GM12865 (cell line): Measurements from ENCODE around the gene LBH.

ENCODE experiments used
- DNase-seq: peaks from one replicate; pipeline ENCODE4 v3.0.0; 2010; ENCODE audit warnings: low read depth
- H3K4me3 ChIP-seq: 2 replicates; pipeline ENCODE4 v1.5.1; 2011; ENCODE audit warnings: mild to moderate bottlenecking, low read depth, low read length, control low read depth
- TF ChIP-seq, protein P1 (sequence below): IDR thresholded peaks from 2 replicates; pipeline ENCODE4 v1.5.1; 2011; ENCODE audit warnings: low read length, control low read depth, low read depth, inconsistent platforms; ENCODE audit not compliant: insufficient read depth; ENCODE audit errors: missing control alignments

Gene LBH

DNA sequence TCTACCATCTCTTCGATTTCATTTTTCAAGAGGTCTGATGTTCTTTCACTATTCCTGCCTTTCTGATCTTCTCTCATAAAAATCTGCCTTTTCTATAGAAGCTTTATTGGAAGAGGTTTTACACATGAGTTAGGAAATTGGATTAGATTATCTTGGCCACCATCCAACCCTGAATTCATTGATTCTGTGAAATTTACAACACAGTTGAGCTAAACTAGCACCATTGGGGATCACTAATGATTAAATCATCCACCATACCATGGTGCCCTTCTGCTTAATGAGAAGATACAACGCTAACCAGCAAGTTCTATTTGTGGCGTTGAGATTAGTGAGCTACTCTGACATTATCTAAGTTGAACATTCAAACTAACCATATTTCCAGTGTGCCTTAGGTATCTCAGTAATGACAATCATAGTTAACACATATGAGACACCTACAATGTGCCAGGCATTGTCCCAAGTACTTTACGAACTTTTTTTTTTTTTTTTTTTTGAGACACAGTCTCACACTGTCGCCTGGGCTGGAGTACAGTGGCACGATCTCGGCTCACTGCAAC is 17.3 kb upstream of the LBH start:
- DNase-seq = no peak
- TF ChIP-seq, protein P1, sequence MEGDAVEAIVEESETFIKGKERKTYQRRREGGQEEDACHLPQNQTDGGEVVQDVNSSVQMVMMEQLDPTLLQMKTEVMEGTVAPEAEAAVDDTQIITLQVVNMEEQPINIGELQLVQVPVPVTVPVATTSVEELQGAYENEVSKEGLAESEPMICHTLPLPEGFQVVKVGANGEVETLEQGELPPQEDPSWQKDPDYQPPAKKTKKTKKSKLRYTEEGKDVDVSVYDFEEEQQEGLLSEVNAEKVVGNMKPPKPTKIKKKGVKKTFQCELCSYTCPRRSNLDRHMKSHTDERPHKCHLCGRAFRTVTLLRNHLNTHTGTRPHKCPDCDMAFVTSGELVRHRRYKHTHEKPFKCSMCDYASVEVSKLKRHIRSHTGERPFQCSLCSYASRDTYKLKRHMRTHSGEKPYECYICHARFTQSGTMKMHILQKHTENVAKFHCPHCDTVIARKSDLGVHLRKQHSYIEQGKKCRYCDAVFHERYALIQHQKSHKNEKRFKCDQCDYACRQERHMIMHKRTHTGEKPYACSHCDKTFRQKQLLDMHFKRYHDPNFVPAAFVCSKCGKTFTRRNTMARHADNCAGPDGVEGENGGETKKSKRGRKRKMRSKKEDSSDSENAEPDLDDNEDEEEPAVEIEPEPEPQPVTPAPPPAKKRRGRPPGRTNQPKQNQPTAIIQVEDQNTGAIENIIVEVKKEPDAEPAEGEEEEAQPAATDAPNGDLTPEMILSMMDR = no peak
- no peak overlapping the region for H3K4me3 ChIP-seq

DNA sequence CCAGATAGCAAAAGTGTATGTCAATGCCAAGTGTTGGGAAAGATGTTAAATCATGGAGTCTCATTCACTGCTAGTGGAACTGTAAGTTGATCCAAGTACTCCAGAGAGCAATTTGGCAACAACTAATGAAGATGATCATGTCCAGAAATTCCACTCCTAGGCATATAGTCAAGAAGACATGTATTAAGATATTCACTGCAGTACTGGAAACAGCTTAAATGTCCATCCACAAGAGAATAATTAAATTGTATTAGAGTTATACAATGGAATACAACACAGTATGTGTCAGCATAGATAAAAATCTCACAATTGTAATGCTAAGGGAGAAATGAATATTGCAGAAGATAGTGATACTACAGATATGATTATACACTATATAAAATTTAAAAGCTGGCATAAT is 15.2 kb upstream of the LBH start:
- H3K4me3 ChIP-seq = no peak overlapping the region
- TF ChIP-seq, protein P1 = no peak
- no peak for DNase-seq

DNA sequence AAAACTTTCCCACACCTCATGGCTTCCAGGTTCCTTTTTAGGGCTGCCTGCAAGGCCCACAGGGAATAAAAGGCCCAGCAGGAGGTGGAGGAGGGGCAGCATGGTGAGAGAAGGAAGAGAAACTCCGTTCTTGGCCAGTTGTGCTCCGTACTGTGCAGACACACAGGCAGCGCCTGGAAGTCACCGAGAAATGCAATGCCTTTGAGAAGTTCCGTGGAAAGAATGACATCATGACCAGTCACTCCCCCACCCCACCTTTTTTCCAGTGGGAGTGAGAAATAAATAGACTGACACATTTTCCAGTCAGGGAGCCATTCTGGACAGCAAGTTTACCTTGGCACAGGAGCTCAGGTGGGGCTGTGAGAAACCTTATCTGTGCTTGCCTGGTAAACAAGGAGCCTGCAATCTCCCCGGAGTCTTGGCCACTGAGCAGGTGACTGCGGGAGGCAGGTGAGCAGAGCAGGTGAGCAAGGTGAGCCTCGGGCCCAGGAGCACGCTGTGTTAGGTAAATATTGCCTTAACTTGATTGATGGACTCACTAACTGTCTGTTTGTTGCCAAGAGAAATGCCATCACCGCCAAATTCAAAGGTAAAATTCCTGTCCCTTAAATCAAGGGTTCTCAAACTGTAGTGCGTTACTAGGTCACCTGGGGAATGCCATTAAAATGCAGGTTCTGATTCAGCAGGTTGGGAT is 13.5 kb upstream of the LBH start:
- H3K4me3 ChIP-seq = no peak overlapping the region
- no peak for DNase-seq
- TF ChIP-seq, protein P1 = no peak

DNA sequence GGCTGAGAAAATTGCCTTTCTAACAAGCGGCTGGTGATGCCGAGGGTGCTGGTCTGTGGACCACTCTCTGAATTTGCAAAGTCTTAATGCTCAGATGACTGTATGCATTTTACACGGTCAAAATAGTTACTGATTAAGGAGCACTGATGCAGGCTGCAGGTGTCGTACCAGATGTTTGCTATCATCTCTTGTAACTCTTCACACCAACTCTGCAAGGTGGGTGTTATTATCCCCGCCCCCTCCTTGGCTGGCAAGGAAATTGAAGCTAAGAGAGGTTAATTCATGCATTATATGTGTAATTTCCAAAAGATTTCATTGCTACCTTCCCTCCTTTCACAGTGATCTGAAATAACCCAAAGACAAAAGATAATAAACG is 13.0 kb upstream of the LBH start:
- TF ChIP-seq, protein P1 = no peak
- no peak for DNase-seq
- no peak overlapping the region for H3K4me3 ChIP-seq

DNA sequence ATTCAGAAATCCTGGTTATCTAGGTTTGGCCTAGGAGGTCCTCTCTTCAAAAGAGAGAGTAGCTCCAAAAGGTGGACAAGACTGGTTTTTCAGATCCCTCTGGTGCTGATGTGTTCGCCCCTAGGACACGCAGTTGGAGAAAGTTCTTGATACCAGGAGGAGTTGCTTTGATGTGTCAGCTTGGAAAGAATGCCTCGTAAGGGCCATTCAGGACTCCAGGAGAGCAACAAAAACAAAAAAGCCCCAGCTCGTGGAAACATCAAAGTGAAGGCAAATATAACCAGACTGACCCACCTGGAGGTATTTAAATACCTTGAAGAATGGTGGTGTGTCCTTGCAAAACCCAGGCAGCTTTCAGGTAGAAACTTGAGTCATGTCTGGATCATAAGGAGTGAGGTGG is 12.5 kb upstream of the LBH start:
- no peak for DNase-seq
- TF ChIP-seq, protein P1 = no peak

DNA sequence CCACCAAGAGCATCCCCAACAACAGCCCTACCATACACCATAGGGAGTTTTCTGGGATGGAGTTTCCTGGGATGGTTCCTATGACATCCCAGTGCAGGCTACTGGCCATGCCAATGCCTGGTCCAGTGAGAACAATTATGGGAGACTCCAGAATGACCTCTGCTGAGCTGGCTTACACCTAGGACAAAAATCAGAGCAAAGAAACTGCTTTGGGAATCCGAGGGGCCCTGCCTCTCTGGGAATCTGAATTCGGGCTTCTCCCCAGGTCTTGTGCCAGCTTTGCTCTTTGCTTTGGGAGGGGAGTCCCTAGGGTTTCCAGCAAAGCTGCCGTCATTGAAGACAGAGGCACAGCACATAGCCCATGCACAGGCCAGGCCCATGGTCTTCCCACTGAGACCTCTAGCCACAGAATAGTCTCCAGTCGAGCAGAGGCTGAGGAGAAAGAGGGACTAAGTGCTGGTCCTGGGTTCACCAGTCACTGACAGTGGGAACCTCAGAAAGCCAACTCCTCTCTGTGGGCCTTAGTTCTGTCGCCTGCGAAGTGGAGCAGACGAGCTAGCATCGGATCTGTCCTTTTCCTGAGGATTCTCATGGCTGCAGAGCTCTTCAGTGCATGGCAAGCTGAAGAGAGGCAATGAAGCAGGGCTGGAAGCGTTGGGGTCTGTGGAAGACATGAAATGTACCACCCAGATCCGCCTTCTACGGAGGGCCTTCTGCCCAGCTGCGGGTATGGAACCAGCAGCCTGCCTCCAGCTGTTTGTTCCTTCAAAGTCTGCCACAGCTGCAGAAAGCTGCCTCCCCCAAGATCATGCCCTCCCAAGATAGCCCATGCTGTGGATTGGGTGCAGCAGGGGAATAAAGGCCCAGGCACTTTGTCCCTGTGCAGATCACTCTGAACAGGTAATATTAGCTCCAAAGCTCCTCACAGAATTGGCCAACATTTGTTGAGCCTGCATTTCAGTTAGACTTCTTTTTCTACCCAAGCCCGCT is 11.2 kb upstream of the LBH start:
- DNase-seq = no peak
- TF ChIP-seq, protein P1 = no peak
- H3K4me3 ChIP-seq = no peak overlapping the region

More for the DNA sequence above, 12.5 kb upstream of the LBH start:
- no peak overlapping the region for H3K4me3 ChIP-seq
